KMS-11 (cell line): Measurements from ENCODE around the gene FKBP4.

Source experiments
- H2AFZ ChIP-seq: fragments of 200-600 bp; sonication (generic); 2 replicates; pipeline ENCODE4 v1.6.1; 2016; ENCODE audit warnings: antibody characterized with exemption, mixed run types, low read depth
- H3K27ac ChIP-seq: fragments of 200-600 bp; sonication (generic); 2 replicates; pipeline ENCODE4 v1.6.1; 2016; ENCODE audit warnings: mild to moderate bottlenecking, mixed run types
- H3K27me3 ChIP-seq: fragments of 200-600 bp; sonication (generic); 2 replicates; pipeline ENCODE4 v1.6.1; 2017; ENCODE audit warnings: mild to moderate bottlenecking, low read depth, mixed run types, moderate library complexity; ENCODE audit not compliant: insufficient read depth
- H3K36me3 ChIP-seq: fragments of 200-600 bp; sonication (generic); 2 replicates; pipeline ENCODE4 v1.6.1; 2017; ENCODE audit warnings: mild to moderate bottlenecking, mixed run types; ENCODE audit not compliant: insufficient read depth
- H3K4me1 ChIP-seq: fragments of 200-600 bp; sonication (generic); 2 replicates; pipeline ENCODE4 v1.6.1; 2016; ENCODE audit warnings: mild to moderate bottlenecking, low read depth, mixed run types; ENCODE audit not compliant: poor library complexity, severe bottlenecking
- H3K4me2 ChIP-seq: fragments of 200-600 bp; sonication (generic); 2 replicates; pipeline ENCODE4 v1.7.0; 2016; ENCODE audit warnings: mild to moderate bottlenecking, mixed run types
- H3K4me3 ChIP-seq: fragments of 200-600 bp; sonication (generic); IDR thresholded peaks from 2 replicates; pipeline ENCODE4 v1.6.1; 2017; ENCODE audit warnings: low read depth, low read length, mixed read lengths; ENCODE audit not compliant: insufficient read depth
- H3K79me2 ChIP-seq: fragments of 200-600 bp; sonication (generic); 2 replicates; pipeline ENCODE4 v1.6.1; 2016; ENCODE audit warnings: low read depth, mixed run types; ENCODE audit not compliant: insufficient read depth
- H3K9ac ChIP-seq: fragments of 200-600 bp; sonication (generic); 2 replicates; pipeline ENCODE4 v1.6.1; 2016; ENCODE audit warnings: mild to moderate bottlenecking, mixed run types
- H4K20me1 ChIP-seq: fragments of 200-600 bp; sonication (generic); 2 replicates; pipeline ENCODE4 v1.6.1; 2016; ENCODE audit warnings: mild to moderate bottlenecking, mixed run types; ENCODE audit not compliant: insufficient read depth
- TF ChIP-seq, protein P1 (sequence below): fragments of 200-600 bp; sonication (generic); conservative IDR thresholded peaks from 2 replicates; pipeline ENCODE4 v1.6.1; 2017; ENCODE audit warnings: low read depth, mild to moderate bottlenecking, antibody characterized with exemption, low read length, moderate library complexity, mixed read lengths

The FKBP4 gene

DNA sequence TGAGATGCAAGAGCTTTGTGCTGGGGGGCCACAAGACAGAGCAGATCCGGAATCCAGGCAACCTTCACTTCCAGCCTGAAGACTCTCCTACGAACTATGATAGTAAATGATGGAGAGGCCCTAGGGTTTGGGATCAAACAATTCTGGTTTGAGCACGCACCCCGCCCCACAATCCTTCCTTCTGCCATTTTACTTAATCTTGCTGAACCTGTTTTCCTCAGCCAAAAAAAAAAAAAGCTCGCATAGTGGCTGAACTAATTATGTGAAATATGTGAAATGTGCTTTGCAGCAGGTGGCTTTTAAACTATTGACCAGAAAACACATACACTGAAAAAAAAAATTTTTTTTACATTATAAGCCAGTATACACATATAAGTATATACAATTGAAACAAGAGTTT is 17.0 kb downstream of the FKBP4 start:
- Histone ChIP-seq H3K27ac (peak overlapping the region; percentile 63), H3K9ac (peak overlapping the region; percentile 96; the same call in 1 of the 2 replicates), H3K79me2 (peaks cover 17% of the 10 kb centered on the region; the same call in 1 of the 2 replicates), H3K4me2 (peak overlapping the region; percentile 63), H2AFZ (peak overlapping the region; percentile 84), H3K4me1 (peaks cover 16% of the 10 kb centered on the region), H3K27me3 (no peaks in the 10 kb centered on the region), H3K36me3 (no peaks in the 10 kb centered on the region), H3K4me3 (no peak overlapping the region), H4K20me1 (no peaks in the 10 kb centered on the region)
- TF ChIP-seq, protein P1, sequence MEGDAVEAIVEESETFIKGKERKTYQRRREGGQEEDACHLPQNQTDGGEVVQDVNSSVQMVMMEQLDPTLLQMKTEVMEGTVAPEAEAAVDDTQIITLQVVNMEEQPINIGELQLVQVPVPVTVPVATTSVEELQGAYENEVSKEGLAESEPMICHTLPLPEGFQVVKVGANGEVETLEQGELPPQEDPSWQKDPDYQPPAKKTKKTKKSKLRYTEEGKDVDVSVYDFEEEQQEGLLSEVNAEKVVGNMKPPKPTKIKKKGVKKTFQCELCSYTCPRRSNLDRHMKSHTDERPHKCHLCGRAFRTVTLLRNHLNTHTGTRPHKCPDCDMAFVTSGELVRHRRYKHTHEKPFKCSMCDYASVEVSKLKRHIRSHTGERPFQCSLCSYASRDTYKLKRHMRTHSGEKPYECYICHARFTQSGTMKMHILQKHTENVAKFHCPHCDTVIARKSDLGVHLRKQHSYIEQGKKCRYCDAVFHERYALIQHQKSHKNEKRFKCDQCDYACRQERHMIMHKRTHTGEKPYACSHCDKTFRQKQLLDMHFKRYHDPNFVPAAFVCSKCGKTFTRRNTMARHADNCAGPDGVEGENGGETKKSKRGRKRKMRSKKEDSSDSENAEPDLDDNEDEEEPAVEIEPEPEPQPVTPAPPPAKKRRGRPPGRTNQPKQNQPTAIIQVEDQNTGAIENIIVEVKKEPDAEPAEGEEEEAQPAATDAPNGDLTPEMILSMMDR = no peak

DNA sequence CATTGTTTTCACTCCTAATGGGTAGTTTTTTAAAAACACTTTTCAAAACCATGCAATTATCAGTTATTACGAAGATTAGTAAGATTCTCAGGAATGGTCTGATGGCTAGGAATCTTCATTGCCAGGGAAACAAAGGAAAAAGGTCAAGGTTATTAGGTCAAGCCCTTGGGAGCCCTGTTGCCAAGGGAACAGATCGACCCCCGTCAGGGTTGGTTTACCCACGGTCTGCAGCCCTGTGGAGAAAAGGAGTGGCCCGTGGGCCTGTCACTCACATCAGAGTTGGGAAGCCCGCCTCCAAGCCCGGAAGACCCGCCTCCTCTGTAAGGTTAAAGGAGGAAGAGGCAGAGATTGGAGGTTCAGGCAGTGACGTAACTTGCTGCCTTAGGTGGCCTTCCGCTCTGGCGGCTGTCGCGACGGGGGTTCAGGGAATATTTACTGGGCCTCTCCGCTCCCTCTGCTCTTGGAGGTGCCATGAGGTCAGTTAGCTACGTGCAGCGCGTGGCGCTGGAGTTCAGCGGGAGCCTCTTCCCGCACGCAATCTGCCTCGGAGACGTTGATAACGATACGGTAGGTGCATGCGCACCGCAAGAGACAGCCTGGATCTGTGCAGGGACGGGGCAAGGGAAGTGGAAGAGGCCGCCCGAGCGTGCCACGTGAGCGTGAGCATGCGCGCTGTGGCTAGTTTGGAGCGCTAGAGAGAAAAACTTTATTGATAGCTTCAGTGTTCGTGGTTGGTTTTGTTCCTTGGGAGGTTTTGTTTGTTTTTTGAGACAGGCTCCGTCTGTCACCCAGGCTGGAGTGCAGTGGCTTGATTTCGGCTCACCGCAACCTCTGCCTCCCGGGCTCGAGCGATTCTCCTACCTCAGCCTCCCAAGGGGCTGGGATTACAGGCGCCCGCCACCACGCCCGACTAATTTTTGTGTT is 17.8 kb downstream of the FKBP4 start, which contains the start of gene ITFG2:
TSS of gene ITFG2 (plus strand) at position 379 of the 924 bp plus-strand sequence. CDS start at position 472, 93 bp downstream.
- Histone ChIP-seq H3K4me1 (peaks cover 16% of the 10 kb centered on the region), H2AFZ (peak within 1 kb of the TSS; percentile 84), H3K36me3 (no peaks in the 10 kb centered on the region), H3K27me3 (no peaks in the 10 kb centered on the region), H3K4me2 (peak within 1 kb of the TSS; percentile 91), H3K9ac (peak within 1 kb of the TSS; percentile 96), H4K20me1 (no peaks in the 10 kb centered on the region), H3K4me3 (no peak within 1 kb of the TSS), H3K27ac (peak within 1 kb of the TSS; percentile 92), H3K79me2 (peaks cover 17% of the 10 kb centered on the region; the same call in 1 of the 2 replicates)
- TF ChIP-seq, protein P1 = no peak

DNA sequence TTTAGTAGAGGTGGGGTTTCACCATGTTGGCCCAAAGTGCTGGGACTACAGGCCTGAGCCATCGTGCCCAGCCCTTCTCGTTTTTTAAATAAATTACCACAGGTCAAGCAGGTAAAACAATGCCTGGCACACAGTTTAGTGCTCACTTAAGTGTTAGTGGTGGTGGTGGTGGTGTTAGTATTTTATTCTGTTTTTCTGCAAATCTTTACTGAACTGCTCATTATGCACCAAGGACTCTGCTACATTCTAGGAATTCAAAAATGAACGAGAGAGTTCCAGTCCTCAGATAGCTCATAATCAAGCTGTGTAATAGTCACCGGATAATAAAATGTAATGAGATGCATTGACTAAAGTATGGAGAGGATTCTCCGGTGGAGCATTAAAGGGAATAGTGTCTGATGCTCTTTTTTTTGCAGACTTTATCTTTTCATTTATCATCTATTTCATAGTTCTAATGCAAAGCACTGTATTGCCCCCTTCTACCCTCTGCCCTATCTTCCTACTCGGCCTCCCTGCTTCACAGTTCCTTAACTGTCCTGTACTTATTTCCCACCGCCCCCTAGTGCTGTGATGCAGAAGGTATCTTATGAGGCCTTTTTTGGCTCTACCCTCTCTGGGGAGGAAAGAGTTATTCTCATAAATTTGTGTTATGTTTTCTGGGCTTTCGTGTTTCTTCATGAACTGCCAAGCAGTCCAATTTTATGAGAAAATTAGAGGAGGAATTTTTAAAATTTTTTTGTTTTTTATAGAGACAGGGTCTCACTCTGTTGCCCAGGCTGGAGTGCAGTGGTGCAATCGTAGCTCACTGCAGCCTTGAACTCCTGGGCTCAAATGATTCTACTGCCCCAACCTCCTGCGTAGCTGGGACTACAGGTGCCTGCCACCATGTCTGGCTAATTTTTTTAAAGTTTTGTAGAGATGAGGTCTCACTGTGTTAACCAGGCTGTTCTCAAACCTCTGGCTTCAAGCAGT is 18.7 kb downstream of the FKBP4 start:
- Histone ChIP-seq H3K27me3 (no peaks in the 10 kb centered on the region), H2AFZ (peak overlapping the region; percentile 84; the same call in 1 of the 2 replicates), H3K9ac (peak overlapping the region; percentile 96), H3K4me2 (peak overlapping the region; percentile 91), H3K4me1 (peaks cover 16% of the 10 kb centered on the region), H3K27ac (peak overlapping the region; percentile 92), H3K79me2 (peaks cover 17% of the 10 kb centered on the region; the same call in 1 of the 2 replicates), H4K20me1 (no peaks in the 10 kb centered on the region), H3K4me3 (no peak overlapping the region), H3K36me3 (no peaks in the 10 kb centered on the region)
- TF ChIP-seq, protein P1 = peak; percentile 76

DNA sequence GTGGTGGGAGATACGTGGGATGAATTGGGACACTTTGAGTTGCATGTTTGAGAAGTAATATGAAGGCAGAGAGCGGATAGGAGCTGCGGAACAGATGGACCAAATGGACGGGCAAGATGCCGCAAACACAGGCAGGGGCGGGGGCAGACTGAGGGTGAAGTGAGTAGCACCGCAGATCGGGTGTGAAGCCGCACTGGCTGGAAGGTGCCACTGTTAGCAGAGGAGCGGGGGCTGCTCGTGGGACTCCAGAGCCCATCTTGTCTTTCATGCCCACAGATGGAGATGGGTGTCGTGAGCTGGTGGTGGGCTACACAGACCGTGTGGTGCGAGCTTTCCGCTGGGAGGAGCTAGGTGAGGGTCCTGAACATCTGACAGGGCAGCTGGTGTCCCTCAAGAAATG is 25.0 kb downstream of the FKBP4 start:
- Histone ChIP-seq H3K79me2 (no peaks in the 10 kb centered on the region), H3K9ac (no peak overlapping the region), H2AFZ (no peak overlapping the region), H3K4me2 (no peak overlapping the region), H3K36me3 (no peaks in the 10 kb centered on the region), H4K20me1 (no peaks in the 10 kb centered on the region), H3K4me3 (no peak overlapping the region), H3K27me3 (no peaks in the 10 kb centered on the region), H3K27ac (no peak overlapping the region), H3K4me1 (no peaks in the 10 kb centered on the region)
- TF ChIP-seq, protein P1 = no peak
